ENCODE results near the gene NPBWR2. TPM values are rescaled to one million over a fixed set of nuclear protein-coding genes. Genes with fewer than 3 reads are reported as not detected.
"Not testable (repeated sequence)": the region's sequence is repeated elsewhere in the genome, so short reads cannot be mapped to it uniquely, and the experiment has no call there.

The NPBWR2 gene
- total RNA-seq, 1 experiment from 2014 or later: not detected

GRCh38 chr20:64119301-64119680 is 11.9 kb upstream of the NPBWR2 start:
- no peak for ATAC-seq
- Mint-ChIP-seq H3K27ac (no peak overlapping the region; the same call in 1 of the 2 replicates), H3K4me3 (no peak overlapping the region), H3K4me1 (peaks cover 5% of the 10 kb centered on the region), H3K9me3 (peaks cover 9% of the 10 kb centered on the region), H3K36me3 (no peaks in the 10 kb centered on the region), H3K27me3 (ENCODE audit: low read depth) (peaks cover 15% of the 10 kb centered on the region)
- DNase-seq (ENCODE audit: low spot score): no peak
- CTCF ChIA-PET: interaction anchor here (1.0 to 4.1 kb wide), 13 partner anchors 8 to 166 kb away, joined by 3 to 119 read pairs (median 10); partner anchors contain the start of genes C20orf204, LKAAEAR1, OPRL1 and PRPF6
- no peak for TF ChIP-seq E2F4 (CRISPR knock-in tag; IDR thresholded peaks at IDR 0.05; ENCODE audit: borderline replicate concordance, low read depth)
- no peak for TF ChIP-seq ERG (CRISPR knock-in tag; IDR thresholded peaks at IDR 0.05)
- no peak for TF ChIP-seq ZNF416 (CRISPR knock-in tag; IDR thresholded peaks at IDR 0.05)
- TF ChIP-seq ATF6 (CRISPR knock-in tag; IDR thresholded peaks at IDR 0.05): no peak
- TF ChIP-seq ZNF532 (CRISPR knock-in tag; IDR thresholded peaks at IDR 0.05; ENCODE audit: borderline replicate concordance): no peak
- no peak for TF ChIP-seq ZBTB21 (CRISPR knock-in tag; IDR thresholded peaks at IDR 0.05; ENCODE audit: borderline replicate concordance)
- TF ChIP-seq KAT7 (CRISPR knock-in tag; IDR thresholded peaks at IDR 0.05; ENCODE audit: borderline replicate concordance): no peak
- no peak for TF ChIP-seq ZNF263 (CRISPR knock-in tag; IDR thresholded peaks at IDR 0.05; ENCODE audit: low read depth)
- TF ChIP-seq ETV6 (CRISPR knock-in tag; IDR thresholded peaks at IDR 0.05): no peak
- TF ChIP-seq CBFB (CRISPR knock-in tag; IDR thresholded peaks at IDR 0.05; ENCODE audit: low read depth): no peak
- TF ChIP-seq ZNF396 (CRISPR knock-in tag; IDR thresholded peaks at IDR 0.05; ENCODE audit: borderline replicate concordance): no peak
- no peak for TF ChIP-seq SOX15 (CRISPR knock-in tag; IDR thresholded peaks at IDR 0.05)
- no peak for TF ChIP-seq ATF3 (CRISPR knock-in tag; conservative IDR thresholded peaks at IDR 0.05)
- no peak for TF ChIP-seq NFE2L1 (CRISPR knock-in tag; IDR thresholded peaks at IDR 0.05)
- no peak for TF ChIP-seq SMAD4 (CRISPR knock-in tag; IDR thresholded peaks at IDR 0.05)
- TF ChIP-seq, protein P1, sequence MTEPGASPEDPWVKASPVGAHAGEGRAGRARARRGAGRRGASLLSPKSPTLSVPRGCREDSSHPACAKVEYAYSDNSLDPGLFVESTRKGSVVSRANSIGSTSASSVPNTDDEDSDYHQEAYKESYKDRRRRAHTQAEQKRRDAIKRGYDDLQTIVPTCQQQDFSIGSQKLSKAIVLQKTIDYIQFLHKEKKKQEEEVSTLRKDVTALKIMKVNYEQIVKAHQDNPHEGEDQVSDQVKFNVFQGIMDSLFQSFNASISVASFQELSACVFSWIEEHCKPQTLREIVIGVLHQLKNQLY (CRISPR knock-in tag; IDR thresholded peaks at IDR 0.05): no peak
- TF ChIP-seq FOXP1 (CRISPR knock-in tag; IDR thresholded peaks at IDR 0.05; ENCODE audit: borderline replicate concordance): no peak
- TF ChIP-seq GTF2I (CRISPR knock-in tag; conservative IDR thresholded peaks at IDR 0.05): no peak
- POLR2A ChIA-PET: interaction anchor here (1.0 kb wide), 1 partner anchor 34 kb away, joined by 4 read pairs; no protein-coding TSS in a partner anchor

GRCh38 chr20:64117432-64117777 is 10.0 kb upstream of the NPBWR2 start:
- CTCF ChIA-PET: interaction anchor here (3.6 to 5.9 kb wide), 2 partner anchors 15 to 34 kb away, joined by 20 to 30 read pairs; partner anchors contain the start of gene LKAAEAR1
- H3K27me3 Mint-ChIP-seq (ENCODE audit: low read depth); H3K4me3 Mint-ChIP-seq; H3K36me3 Mint-ChIP-seq; H3K27ac Mint-ChIP-seq; H3K9me3 Mint-ChIP-seq; DNase-seq (ENCODE audit: low spot score); H3K4me1 Mint-ChIP-seq; POLR2A ChIA-PET; ATAC-seq: not testable (repeated sequence)

Data from WTC11 (cell line).